Liver (tissue), 9 donors: ENCODE measurements around the gene NHS. TPM values are rescaled to one million over a fixed set of nuclear protein-coding genes. Genes with fewer than 3 reads are reported as not detected.

Experiments
- DNase-seq: peaks from one replicate; pipeline ENCODE4 v3.0.0-alpha.2; 2017; ENCODE audit warnings: low spot score
- H3K27ac ChIP-seq, 2 donors: one replicate each; pipeline ENCODE4 v1.7.0; 2013; ENCODE audit warnings: inconsistent platforms in 2 of 2, low read length in 2 of 2, control low read depth in 1 of 2, low read depth in 1 of 2, mild to moderate bottlenecking in 1 of 2
- H3K27me3 ChIP-seq, 4 donors: one replicate each; pipeline versions ENCODE4 v1.6.1 to v1.7.0; 2013; ENCODE audit warnings: low read length in 3 of 4, inconsistent platforms in 1 of 4, mild to moderate bottlenecking in 1 of 4, moderate library complexity in 1 of 4; ENCODE audit not compliant: control insufficient read depth in 4 of 4, insufficient read depth in 4 of 4
- H3K36me3 ChIP-seq, 4 donors: one replicate each; pipeline versions ENCODE4 v1.6.1 to v1.7.0; 2013; ENCODE audit warnings: low read length in 3 of 4, mild to moderate bottlenecking in 3 of 4, low read depth in 1 of 4, moderate library complexity in 1 of 4; ENCODE audit not compliant: control insufficient read depth in 4 of 4, insufficient read depth in 3 of 4
- H3K4me1 ChIP-seq, 4 donors: one replicate each; pipeline versions ENCODE4 v1.6.1 to v1.7.0; 2013; ENCODE audit warnings: low read length in 3 of 4, mild to moderate bottlenecking in 3 of 4, moderate library complexity in 1 of 4; ENCODE audit not compliant: control insufficient read depth in 4 of 4, insufficient read depth in 4 of 4
- H3K4me3 ChIP-seq, 3 donors: one replicate each; pipeline versions ENCODE4 v1.6.1 to v1.7.0; 2013; ENCODE audit warnings: low read length in 3 of 3, control low read depth in 1 of 3, low read depth in 1 of 3, mild to moderate bottlenecking in 1 of 3
- H3K9ac ChIP-seq, 2 donors: one replicate each; pipeline ENCODE4 v1.7.0; 2013; ENCODE audit warnings: low read length in 2 of 2, mild to moderate bottlenecking in 2 of 2, moderate library complexity in 2 of 2, control low read depth in 1 of 2, low read depth in 1 of 2
- H3K9me3 ChIP-seq, 4 donors: one replicate each; pipeline versions ENCODE4 v1.6.1 to v1.7.0; 2013; ENCODE audit warnings: low read length in 3 of 4; ENCODE audit not compliant: control insufficient read depth in 4 of 4
- EGR1 ChIP-seq, 2 donors: IDR thresholded peaks; 2 replicates each; pipeline ENCODE4 v1.6.1; 2016 to 2018; ENCODE audit warnings: antibody characterized with exemption in 2 of 2, low read depth in 2 of 2
- FOXA1 ChIP-seq: IDR thresholded peaks from 2 replicates; pipeline ENCODE4 v1.6.1; 2016; ENCODE audit warnings: antibody characterized with exemption
- FOXA2 ChIP-seq: IDR thresholded peaks from 2 replicates; pipeline ENCODE4 v1.6.1; 2016; ENCODE audit warnings: antibody characterized with exemption
- GABPA ChIP-seq, 2 donors: IDR thresholded peaks in 1 of 2; conservative IDR thresholded peaks in 1 of 2; 2 replicates each; pipeline ENCODE4 v1.6.1; 2016; ENCODE audit warnings: antibody characterized with exemption in 2 of 2, mild to moderate bottlenecking in 1 of 2, moderate library complexity in 1 of 2
- HNF4A ChIP-seq, 2 donors: conservative IDR thresholded peaks; 2 replicates each; pipeline ENCODE4 v1.6.1; 2016; ENCODE audit warnings: antibody characterized with exemption in 2 of 2, mild to moderate bottlenecking in 2 of 2
- HNF4G ChIP-seq: IDR thresholded peaks from 2 replicates; pipeline ENCODE4 v1.6.1; 2016; ENCODE audit warnings: antibody characterized with exemption
- JUND ChIP-seq, 2 donors: IDR thresholded peaks; 2 replicates each; pipeline ENCODE4 v1.6.1; 2016; ENCODE audit warnings: antibody characterized with exemption in 2 of 2
- MAX ChIP-seq: IDR thresholded peaks from 2 replicates; pipeline ENCODE4 v1.6.1; 2016; ENCODE audit warnings: antibody characterized with exemption
- NR2F2 ChIP-seq: IDR thresholded peaks from 2 replicates; pipeline ENCODE4 v1.6.1; 2016; ENCODE audit warnings: antibody characterized with exemption
- RAD21 ChIP-seq, 2 donors: IDR thresholded peaks; 2 replicates each; pipeline ENCODE4 v1.6.1; 2016; ENCODE audit warnings: antibody characterized with exemption in 2 of 2, mild to moderate bottlenecking in 2 of 2
- RXRA ChIP-seq, 2 donors: IDR thresholded peaks; 2 replicates each; pipeline ENCODE4 v1.6.1; 2017 to 2018; ENCODE audit warnings: antibody characterized with exemption in 2 of 2, mild to moderate bottlenecking in 1 of 2
- SP1 ChIP-seq: IDR thresholded peaks from 2 replicates; pipeline ENCODE4 v1.6.1; 2018; ENCODE audit warnings: antibody characterized with exemption, mild to moderate bottlenecking
- TAF1 ChIP-seq: conservative IDR thresholded peaks from 2 replicates; pipeline ENCODE4 v1.6.1; 2016; ENCODE audit warnings: antibody characterized with exemption, mild to moderate bottlenecking
- YY1 ChIP-seq: IDR thresholded peaks from 2 replicates; pipeline ENCODE4 v1.6.1; 2016; ENCODE audit warnings: antibody characterized with exemption, mild to moderate bottlenecking
- ZBTB33 ChIP-seq: IDR thresholded peaks from 2 replicates; pipeline ENCODE4 v1.6.1; 2016; ENCODE audit warnings: antibody characterized with exemption
- WGBS: extraction: QIAGEN DNeasy Blood & Tissue Kit; methylation state at CpG from one replicate; pipeline ENCODE4 v1.1.7; 2013; 5-methylcytosine and 5-hydroxymethylcytosine counted together
- polyA plus RNA-seq, 2 donors: library from polyadenylated mRNA; stranded (reverse) in 1 of 2; unstranded in 1 of 2; fragments of 200-250 nt in 1 of 2; fragments of >200 nt in 1 of 2; fragmentation: Nextera tagmentation in 1 of 2; extraction: Ambion mirVana in 1 of 2; gene quantifications; one replicate each; pipeline versions ENCODE4 v1.2.1 to v1.2.3, GENCODE V29; 2013 to 2015
- total RNA-seq, 2 donors: library from RNA; depleted of rRNA; stranded (reverse); fragments of >200 nt; gene quantifications; one replicate each; pipeline ENCODE4 v1.2.3, GENCODE V29; 2014
- TF ChIP-seq, protein P1 (sequence below): IDR thresholded peaks from 2 replicates; pipeline ENCODE4 v1.6.1; 2016; ENCODE audit warnings: antibody characterized with exemption
- TF ChIP-seq, protein P2 (sequence below): IDR thresholded peaks from 2 replicates; pipeline ENCODE4 v1.6.1; 2016; ENCODE audit warnings: antibody characterized with exemption, mild to moderate bottlenecking
- TF ChIP-seq, protein P3 (sequence below): fragments of 150-350 bp; IDR thresholded peaks from 2 replicates; pipeline ENCODE4 v1.5.1; 2017; ENCODE audit warnings: improper control_type of control experiment, low read depth, low read length; ENCODE audit not compliant: missing input control
- donor health status: healthy.
- donor health status: healthy.
- donor health status: healthy.
- donor health status: healthy.
- donor health status: healthy.

NHS gene
- total and polyA plus RNA-seq, 4 donors: 0.03 to 0.17 (median 0.10) TPM

GRCh38 chrX:17431171-17431570 is 56.2 kb downstream of the NHS start:
- Histone ChIP-seq H3K36me3 (no peaks in the 10 kb centered on the region), H3K9ac (no peak overlapping the region), H3K4me3 (no peak overlapping the region), H3K27me3 (no peaks in the 10 kb centered on the region), H3K27ac (no peak overlapping the region), H3K4me1 (no peaks in the 10 kb centered on the region), H3K9me3 (no peaks in the 10 kb centered on the region)
- WGBS: 74% methylated on average over 1 of the region's 1 CpG
- TF ChIP-seq ZBTB33 (no peak), TAF1 (no peak), HNF4A (conservative IDR thresholded peaks at IDR 0.05) (no peak), NR2F2 (no peak), JUND (IDR thresholded peaks at IDR 0.05) (no peak), SP1 (no peak), FOXA1 (no peak), FOXA2 (no peak), RXRA (IDR thresholded peaks at IDR 0.05) (no peak), RAD21 (IDR thresholded peaks at IDR 0.05) (no peak), EGR1 (IDR thresholded peaks at IDR 0.05; ENCODE audit: low read depth in 2 of 2) (no peak), HNF4G (no peak), MAX (no peak), YY1 (no peak), GABPA (IDR thresholded peaks at IDR 0.05 in 1 of 2, conservative IDR thresholded peaks at IDR 0.05 in 1 of 2) (no peak)
- TF ChIP-seq, protein P1, sequence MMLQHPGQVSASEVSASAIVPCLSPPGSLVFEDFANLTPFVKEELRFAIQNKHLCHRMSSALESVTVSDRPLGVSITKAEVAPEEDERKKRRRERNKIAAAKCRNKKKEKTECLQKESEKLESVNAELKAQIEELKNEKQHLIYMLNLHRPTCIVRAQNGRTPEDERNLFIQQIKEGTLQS: no peak
- TF ChIP-seq, protein P2, sequence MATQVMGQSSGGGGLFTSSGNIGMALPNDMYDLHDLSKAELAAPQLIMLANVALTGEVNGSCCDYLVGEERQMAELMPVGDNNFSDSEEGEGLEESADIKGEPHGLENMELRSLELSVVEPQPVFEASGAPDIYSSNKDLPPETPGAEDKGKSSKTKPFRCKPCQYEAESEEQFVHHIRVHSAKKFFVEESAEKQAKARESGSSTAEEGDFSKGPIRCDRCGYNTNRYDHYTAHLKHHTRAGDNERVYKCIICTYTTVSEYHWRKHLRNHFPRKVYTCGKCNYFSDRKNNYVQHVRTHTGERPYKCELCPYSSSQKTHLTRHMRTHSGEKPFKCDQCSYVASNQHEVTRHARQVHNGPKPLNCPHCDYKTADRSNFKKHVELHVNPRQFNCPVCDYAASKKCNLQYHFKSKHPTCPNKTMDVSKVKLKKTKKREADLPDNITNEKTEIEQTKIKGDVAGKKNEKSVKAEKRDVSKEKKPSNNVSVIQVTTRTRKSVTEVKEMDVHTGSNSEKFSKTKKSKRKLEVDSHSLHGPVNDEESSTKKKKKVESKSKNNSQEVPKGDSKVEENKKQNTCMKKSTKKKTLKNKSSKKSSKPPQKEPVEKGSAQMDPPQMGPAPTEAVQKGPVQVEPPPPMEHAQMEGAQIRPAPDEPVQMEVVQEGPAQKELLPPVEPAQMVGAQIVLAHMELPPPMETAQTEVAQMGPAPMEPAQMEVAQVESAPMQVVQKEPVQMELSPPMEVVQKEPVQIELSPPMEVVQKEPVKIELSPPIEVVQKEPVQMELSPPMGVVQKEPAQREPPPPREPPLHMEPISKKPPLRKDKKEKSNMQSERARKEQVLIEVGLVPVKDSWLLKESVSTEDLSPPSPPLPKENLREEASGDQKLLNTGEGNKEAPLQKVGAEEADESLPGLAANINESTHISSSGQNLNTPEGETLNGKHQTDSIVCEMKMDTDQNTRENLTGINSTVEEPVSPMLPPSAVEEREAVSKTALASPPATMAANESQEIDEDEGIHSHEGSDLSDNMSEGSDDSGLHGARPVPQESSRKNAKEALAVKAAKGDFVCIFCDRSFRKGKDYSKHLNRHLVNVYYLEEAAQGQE: no peak
- TF ChIP-seq, protein P3, sequence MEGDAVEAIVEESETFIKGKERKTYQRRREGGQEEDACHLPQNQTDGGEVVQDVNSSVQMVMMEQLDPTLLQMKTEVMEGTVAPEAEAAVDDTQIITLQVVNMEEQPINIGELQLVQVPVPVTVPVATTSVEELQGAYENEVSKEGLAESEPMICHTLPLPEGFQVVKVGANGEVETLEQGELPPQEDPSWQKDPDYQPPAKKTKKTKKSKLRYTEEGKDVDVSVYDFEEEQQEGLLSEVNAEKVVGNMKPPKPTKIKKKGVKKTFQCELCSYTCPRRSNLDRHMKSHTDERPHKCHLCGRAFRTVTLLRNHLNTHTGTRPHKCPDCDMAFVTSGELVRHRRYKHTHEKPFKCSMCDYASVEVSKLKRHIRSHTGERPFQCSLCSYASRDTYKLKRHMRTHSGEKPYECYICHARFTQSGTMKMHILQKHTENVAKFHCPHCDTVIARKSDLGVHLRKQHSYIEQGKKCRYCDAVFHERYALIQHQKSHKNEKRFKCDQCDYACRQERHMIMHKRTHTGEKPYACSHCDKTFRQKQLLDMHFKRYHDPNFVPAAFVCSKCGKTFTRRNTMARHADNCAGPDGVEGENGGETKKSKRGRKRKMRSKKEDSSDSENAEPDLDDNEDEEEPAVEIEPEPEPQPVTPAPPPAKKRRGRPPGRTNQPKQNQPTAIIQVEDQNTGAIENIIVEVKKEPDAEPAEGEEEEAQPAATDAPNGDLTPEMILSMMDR: no peak
- DNase-seq: no peak
